Stimulated activated CD4-positive, alpha-beta T cell treated with anti-CD3 and anti-CD28 coated beads, Interleukin-12 subunit alpha, Interleukin-12 subunit beta, amount 100 ng/mL, for 4 hours (primary cell): ENCODE results near the gene PBX1.

ENCODE experiments used
- DNase-seq: peaks from one replicate; pipeline ENCODE4 v3.0.0-alpha.2; 2020

Gene PBX1

GRCh38 chr1:164703960-164704411, 145.0 kb downstream of the PBX1 start:
- no peak for DNase-seq

GRCh38 chr1:164704954-164705353, 146.0 kb downstream of the PBX1 start:
- DNase-seq = no peak

- no peak for DNase-seq
Observed at GRCh38 chr1:164706606-164706987, 147.6 kb downstream of the PBX1 start.

- no peak for DNase-seq
Observed at GRCh38 chr1:164707868-164708331, 148.9 kb downstream of the PBX1 start.

GRCh38 chr1:164708596-164708995, 149.6 kb downstream of the PBX1 start:
- DNase-seq = no peak

GRCh38 chr1:164709126-164709525, 150.1 kb downstream of the PBX1 start:
- DNase-seq = no peak

GRCh38 chr1:164709541-164710278, 150.7 kb downstream of the PBX1 start:
- DNase-seq = no peak

- no peak for DNase-seq
Observed at GRCh38 chr1:164712131-164713036, 153.4 kb downstream of the PBX1 start.

GRCh38 chr1:164713456-164714207, 154.6 kb downstream of the PBX1 start:
- DNase-seq = no peak

GRCh38 chr1:164716992-164717703, 158.2 kb downstream of the PBX1 start:
- DNase-seq = no peak

GRCh38 chr1:164718821-164719220, 159.8 kb downstream of the PBX1 start:
- no peak for DNase-seq

GRCh38 chr1:164719676-164720439, 160.9 kb downstream of the PBX1 start:
- no peak for DNase-seq

- DNase-seq = no peak
Observed at GRCh38 chr1:164720440-164721227, 161.7 kb downstream of the PBX1 start.

GRCh38 chr1:164721228-164721496, 162.2 kb downstream of the PBX1 start:
- no peak for DNase-seq

- no peak for DNase-seq
Observed at GRCh38 chr1:164723296-164723798, 164.4 kb downstream of the PBX1 start.

- no peak for DNase-seq
Observed at GRCh38 chr1:164725401-164725800, 166.4 kb downstream of the PBX1 start.

- DNase-seq = no peak
Observed at GRCh38 chr1:164726235-164726634, 167.3 kb downstream of the PBX1 start.

- no peak for DNase-seq
Observed at GRCh38 chr1:164728719-164729118, 169.7 kb downstream of the PBX1 start.

- DNase-seq = no peak
Observed at GRCh38 chr1:164731161-164731876, 172.3 kb downstream of the PBX1 start.

GRCh38 chr1:164733070-164733469, 174.1 kb downstream of the PBX1 start:
- DNase-seq = no peak
